SK-N-SH treated with all-trans-retinoic acid at 6 μM for 48 hours (cell line): ENCODE results near the gene EBF3.

ENCODE experiments used
- ATAC-seq: fragments of 200-7000 bp; cut with Tn5 transposase; 3 replicates; pipeline ENCODE4 v1.9.1; 2020; ENCODE audit warnings: mild to moderate bottlenecking, moderate library complexity
- ARNTL ChIP-seq: fragments of 450-650 bp; formaldehyde crosslinking; IDR thresholded peaks from 2 replicates; pipeline ENCODE4 v1.5.0; 2020; ENCODE audit warnings: low read depth, mild to moderate bottlenecking, moderate library complexity, borderline replicate concordance
- BACH2 ChIP-seq: fragments of 250-450 bp; sonication (Bioruptor Pico); IDR thresholded peaks from 2 replicates; pipeline ENCODE4 v1.9.0; 2021; ENCODE audit warnings: mild to moderate bottlenecking, borderline replicate concordance
- ESRRG ChIP-seq: fragments of 250-450 bp; sonication (Bioruptor Pico); IDR thresholded peaks from 2 replicates; pipeline ENCODE4 v1.6.1; 2021; ENCODE audit warnings: mild to moderate bottlenecking
- GLIS3 ChIP-seq: fragments of 250-450 bp; sonication (Bioruptor Pico); IDR thresholded peaks from 2 replicates; pipeline ENCODE4 v1.5.0; 2020; ENCODE audit warnings: mild to moderate bottlenecking, moderate library complexity
- ISL1 ChIP-seq: fragments of 250-450 bp; sonication (Bioruptor Pico); IDR thresholded peaks from 2 replicates; pipeline ENCODE4 v2.1.2; 2022; ENCODE audit warnings: mild to moderate bottlenecking, moderate library complexity
- OSR1 ChIP-seq: fragments of 250-450 bp; sonication (Bioruptor Pico); IDR thresholded peaks from 2 replicates; pipeline ENCODE4 v1.8.0; 2022; ENCODE audit warnings: moderate library complexity, mild to moderate bottlenecking, inconsistent platforms
- RARB ChIP-seq: fragments of 250-450 bp; sonication (Bioruptor Pico); IDR thresholded peaks from 2 replicates; pipeline ENCODE4 v1.8.0; 2021; ENCODE audit warnings: mild to moderate bottlenecking, moderate library complexity
- SNAI2 ChIP-seq: fragments of 250-450 bp; sonication (Bioruptor Pico); IDR thresholded peaks from 2 replicates; pipeline ENCODE4 v1.5.0; 2020; ENCODE audit warnings: mild to moderate bottlenecking, moderate library complexity
- TOX ChIP-seq: fragments of 250-450 bp; sonication (Bioruptor Pico); IDR thresholded peaks from 2 replicates; pipeline ENCODE4 v1.8.0; 2021; ENCODE audit warnings: mild to moderate bottlenecking, moderate library complexity, borderline replicate concordance
- ZC3H10 ChIP-seq: fragments of 250-450 bp; sonication (Bioruptor Pico); IDR thresholded peaks from 2 replicates; pipeline ENCODE4 v1.5.1; 2021; ENCODE audit warnings: mild to moderate bottlenecking, moderate library complexity
- ZFP3 ChIP-seq: fragments of 250-450 bp; sonication (Bioruptor Pico); IDR thresholded peaks from 2 replicates; pipeline ENCODE4 v1.5.0; 2020; ENCODE audit warnings: mild to moderate bottlenecking, moderate library complexity
- ZFP30 ChIP-seq: fragments of 450-650 bp; formaldehyde crosslinking; IDR thresholded peaks from 2 replicates; pipeline ENCODE4 v1.5.0; 2022; ENCODE audit warnings: mild to moderate bottlenecking, moderate library complexity
- ZNF565 ChIP-seq: fragments of 450-650 bp; formaldehyde crosslinking; conservative IDR thresholded peaks from 2 replicates; pipeline ENCODE4 v1.5.0; 2020; ENCODE audit warnings: low read depth, mild to moderate bottlenecking, moderate library complexity
- ZNF70 ChIP-seq: fragments of 450-650 bp; formaldehyde crosslinking; IDR thresholded peaks from 2 replicates; pipeline ENCODE4 v1.5.0; 2020; ENCODE audit warnings: mild to moderate bottlenecking, moderate library complexity
- ZNF8 ChIP-seq: fragments of 450-650 bp; formaldehyde crosslinking; IDR thresholded peaks from 2 replicates; pipeline ENCODE4 v1.5.0; 2020; ENCODE audit warnings: mild to moderate bottlenecking, moderate library complexity
- TF ChIP-seq, protein P1 (sequence below): fragments of 250-450 bp; sonication (Bioruptor Pico); IDR thresholded peaks from 2 replicates; pipeline ENCODE4 v1.8.0; 2021; ENCODE audit warnings: low read depth, mild to moderate bottlenecking, moderate library complexity, borderline replicate concordance
- TF ChIP-seq, protein P2 (sequence below): fragments of 250-450 bp; sonication (Bioruptor Pico); IDR thresholded peaks from 2 replicates; pipeline ENCODE4 v1.8.0; 2020; ENCODE audit warnings: mild to moderate bottlenecking, moderate library complexity, borderline replicate concordance
- TF ChIP-seq, protein P3 (sequence below): fragments of 250-450 bp; sonication (Bioruptor Pico); IDR thresholded peaks from 2 replicates; pipeline ENCODE4 v1.5.0; 2020; ENCODE audit warnings: mild to moderate bottlenecking, moderate library complexity
- TF ChIP-seq, protein P4 (sequence below): fragments of 250-450 bp; sonication (Bioruptor Pico); IDR thresholded peaks from 2 replicates; pipeline ENCODE4 v1.5.1; 2020; ENCODE audit warnings: low read depth, mild to moderate bottlenecking, moderate library complexity
- TF ChIP-seq, protein P5 (sequence below): fragments of 250-450 bp; sonication (Bioruptor Pico); IDR thresholded peaks from 2 replicates; pipeline ENCODE4 v1.5.1; 2021; ENCODE audit warnings: mild to moderate bottlenecking, moderate library complexity

EBF3 gene

DNA sequence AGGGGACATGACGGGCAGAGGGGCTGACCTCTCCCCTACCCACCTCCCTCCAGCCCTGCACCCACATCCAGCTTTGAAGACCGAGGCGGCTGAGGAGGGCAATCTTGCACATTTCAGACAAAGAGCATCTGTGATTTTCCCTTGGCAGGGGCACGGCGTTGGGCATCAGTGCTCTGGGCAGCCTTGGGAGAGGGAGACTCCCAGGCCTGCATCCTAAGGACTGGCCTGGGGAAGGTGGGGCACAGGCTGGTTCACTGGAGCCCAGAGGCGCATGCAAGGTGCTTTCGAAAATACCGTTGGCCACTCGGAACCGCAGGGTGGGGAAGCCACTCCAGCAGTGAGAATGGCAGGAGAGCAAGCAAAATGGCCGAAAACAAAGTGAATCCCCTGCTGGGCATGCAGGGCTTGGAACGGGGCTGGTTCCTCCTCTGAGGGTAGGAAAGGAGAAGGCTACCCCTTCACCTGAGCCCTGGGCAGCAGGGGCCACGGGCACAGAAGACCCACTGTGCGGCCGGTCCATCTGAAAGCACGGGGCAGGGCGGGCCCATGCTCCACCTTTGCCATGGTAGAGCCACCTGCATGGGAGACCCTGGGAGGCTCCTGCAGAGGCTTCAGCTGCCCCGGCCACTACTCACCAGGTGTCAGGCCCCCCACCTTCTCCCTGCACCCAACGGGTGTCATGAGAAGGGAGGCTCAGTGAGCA is 49.8 kb downstream of the EBF3 start:
- ATAC-seq, result no peak
- TF ChIP-seq, protein P1, sequence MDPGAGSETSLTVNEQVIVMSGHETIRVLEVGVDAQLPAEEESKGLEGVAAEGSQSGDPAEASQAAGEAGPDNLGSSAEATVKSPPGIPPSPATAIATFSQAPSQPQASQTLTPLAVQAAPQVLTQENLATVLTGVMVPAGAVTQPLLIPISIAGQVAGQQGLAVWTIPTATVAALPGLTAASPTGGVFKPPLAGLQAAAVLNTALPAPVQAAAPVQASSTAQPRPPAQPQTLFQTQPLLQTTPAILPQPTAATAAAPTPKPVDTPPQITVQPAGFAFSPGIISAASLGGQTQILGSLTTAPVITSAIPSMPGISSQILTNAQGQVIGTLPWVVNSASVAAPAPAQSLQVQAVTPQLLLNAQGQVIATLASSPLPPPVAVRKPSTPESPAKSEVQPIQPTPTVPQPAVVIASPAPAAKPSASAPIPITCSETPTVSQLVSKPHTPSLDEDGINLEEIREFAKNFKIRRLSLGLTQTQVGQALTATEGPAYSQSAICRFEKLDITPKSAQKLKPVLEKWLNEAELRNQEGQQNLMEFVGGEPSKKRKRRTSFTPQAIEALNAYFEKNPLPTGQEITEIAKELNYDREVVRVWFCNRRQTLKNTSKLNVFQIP, result no peak
- TF ChIP-seq, protein P2, sequence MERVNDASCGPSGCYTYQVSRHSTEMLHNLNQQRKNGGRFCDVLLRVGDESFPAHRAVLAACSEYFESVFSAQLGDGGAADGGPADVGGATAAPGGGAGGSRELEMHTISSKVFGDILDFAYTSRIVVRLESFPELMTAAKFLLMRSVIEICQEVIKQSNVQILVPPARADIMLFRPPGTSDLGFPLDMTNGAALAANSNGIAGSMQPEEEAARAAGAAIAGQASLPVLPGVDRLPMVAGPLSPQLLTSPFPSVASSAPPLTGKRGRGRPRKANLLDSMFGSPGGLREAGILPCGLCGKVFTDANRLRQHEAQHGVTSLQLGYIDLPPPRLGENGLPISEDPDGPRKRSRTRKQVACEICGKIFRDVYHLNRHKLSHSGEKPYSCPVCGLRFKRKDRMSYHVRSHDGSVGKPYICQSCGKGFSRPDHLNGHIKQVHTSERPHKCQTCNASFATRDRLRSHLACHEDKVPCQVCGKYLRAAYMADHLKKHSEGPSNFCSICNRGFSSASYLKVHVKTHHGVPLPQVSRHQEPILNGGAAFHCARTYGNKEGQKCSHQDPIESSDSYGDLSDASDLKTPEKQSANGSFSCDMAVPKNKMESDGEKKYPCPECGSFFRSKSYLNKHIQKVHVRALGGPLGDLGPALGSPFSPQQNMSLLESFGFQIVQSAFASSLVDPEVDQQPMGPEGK (CRISPR knock-in tag), result no peak
- TF ChIP-seq ISL1 (CRISPR knock-in tag) (no peak), RARB (no peak), OSR1 (no peak), ZC3H10 (CRISPR knock-in tag) (no peak), ZNF8 (CRISPR knock-in tag) (no peak), SNAI2 (CRISPR knock-in tag) (no peak)
- TF ChIP-seq, protein P3, sequence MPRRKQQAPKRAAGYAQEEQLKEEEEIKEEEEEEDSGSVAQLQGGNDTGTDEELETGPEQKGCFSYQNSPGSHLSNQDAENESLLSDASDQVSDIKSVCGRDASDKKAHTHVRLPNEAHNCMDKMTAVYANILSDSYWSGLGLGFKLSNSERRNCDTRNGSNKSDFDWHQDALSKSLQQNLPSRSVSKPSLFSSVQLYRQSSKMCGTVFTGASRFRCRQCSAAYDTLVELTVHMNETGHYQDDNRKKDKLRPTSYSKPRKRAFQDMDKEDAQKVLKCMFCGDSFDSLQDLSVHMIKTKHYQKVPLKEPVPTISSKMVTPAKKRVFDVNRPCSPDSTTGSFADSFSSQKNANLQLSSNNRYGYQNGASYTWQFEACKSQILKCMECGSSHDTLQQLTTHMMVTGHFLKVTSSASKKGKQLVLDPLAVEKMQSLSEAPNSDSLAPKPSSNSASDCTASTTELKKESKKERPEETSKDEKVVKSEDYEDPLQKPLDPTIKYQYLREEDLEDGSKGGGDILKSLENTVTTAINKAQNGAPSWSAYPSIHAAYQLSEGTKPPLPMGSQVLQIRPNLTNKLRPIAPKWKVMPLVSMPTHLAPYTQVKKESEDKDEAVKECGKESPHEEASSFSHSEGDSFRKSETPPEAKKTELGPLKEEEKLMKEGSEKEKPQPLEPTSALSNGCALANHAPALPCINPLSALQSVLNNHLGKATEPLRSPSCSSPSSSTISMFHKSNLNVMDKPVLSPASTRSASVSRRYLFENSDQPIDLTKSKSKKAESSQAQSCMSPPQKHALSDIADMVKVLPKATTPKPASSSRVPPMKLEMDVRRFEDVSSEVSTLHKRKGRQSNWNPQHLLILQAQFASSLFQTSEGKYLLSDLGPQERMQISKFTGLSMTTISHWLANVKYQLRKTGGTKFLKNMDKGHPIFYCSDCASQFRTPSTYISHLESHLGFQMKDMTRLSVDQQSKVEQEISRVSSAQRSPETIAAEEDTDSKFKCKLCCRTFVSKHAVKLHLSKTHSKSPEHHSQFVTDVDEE (CRISPR knock-in tag), result no peak
- TF ChIP-seq, protein P4, sequence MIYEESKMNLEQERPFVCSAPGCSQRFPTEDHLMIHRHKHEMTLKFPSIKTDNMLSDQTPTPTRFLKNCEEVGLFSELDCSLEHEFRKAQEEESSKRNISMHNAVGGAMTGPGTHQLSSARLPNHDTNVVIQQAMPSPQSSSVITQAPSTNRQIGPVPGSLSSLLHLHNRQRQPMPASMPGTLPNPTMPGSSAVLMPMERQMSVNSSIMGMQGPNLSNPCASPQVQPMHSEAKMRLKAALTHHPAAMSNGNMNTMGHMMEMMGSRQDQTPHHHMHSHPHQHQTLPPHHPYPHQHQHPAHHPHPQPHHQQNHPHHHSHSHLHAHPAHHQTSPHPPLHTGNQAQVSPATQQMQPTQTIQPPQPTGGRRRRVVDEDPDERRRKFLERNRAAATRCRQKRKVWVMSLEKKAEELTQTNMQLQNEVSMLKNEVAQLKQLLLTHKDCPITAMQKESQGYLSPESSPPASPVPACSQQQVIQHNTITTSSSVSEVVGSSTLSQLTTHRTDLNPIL (CRISPR knock-in tag), result no peak

DNA sequence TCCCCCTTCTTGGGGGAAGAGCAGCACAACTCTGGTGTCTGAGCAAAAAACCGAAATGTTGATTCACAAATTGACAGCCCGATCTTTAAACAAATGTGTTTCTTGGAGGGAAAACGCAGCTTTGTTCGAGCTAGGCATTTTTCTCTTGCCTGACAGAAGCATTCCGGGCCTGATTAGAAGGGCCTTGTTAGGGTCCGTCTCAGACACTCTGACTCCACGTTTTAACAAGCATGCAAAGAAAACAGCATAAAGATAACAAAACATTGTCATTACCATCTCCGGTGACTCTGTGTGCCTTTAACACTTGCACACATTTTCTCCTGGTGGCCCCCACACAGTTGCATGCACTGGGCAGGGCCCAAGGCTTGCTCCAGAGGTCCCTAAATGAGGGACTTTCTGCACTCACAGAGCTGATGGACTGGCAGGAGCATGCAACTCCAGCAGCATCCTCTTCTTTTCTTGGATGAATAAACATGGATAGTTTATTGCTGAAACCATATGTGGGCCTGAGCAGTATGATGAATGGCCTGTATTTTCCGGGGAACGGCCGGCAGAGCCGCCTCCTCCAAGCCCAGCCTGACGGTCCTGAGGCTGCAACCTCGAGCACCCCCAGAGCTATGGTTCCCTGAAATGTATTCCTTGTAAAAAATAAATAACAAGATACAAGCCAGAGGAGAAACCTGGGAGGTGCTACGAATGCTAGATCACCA is 50.9 kb downstream of the EBF3 start:
- ATAC-seq, result no peak
- TF ChIP-seq TOX (CRISPR knock-in tag) (no peak), RARB (no peak), ISL1 (CRISPR knock-in tag) (no peak), ZNF565 (CRISPR knock-in tag) (no peak), ZC3H10 (CRISPR knock-in tag) (no peak), ESRRG (CRISPR knock-in tag) (no peak), GLIS3 (no peak), ARNTL (CRISPR knock-in tag) (no peak), ZNF8 (CRISPR knock-in tag) (no peak), ZFP30 (CRISPR knock-in tag) (no peak), ZNF70 (CRISPR knock-in tag) (no peak), BACH2 (CRISPR knock-in tag) (no peak), ZFP3 (CRISPR knock-in tag) (no peak)
- TF ChIP-seq, protein P3 (CRISPR knock-in tag), result no peak
- TF ChIP-seq, protein P4 (CRISPR knock-in tag), result no peak
- TF ChIP-seq, protein P1, result no peak
- TF ChIP-seq, protein P2 (CRISPR knock-in tag), result no peak
- TF ChIP-seq, protein P5, sequence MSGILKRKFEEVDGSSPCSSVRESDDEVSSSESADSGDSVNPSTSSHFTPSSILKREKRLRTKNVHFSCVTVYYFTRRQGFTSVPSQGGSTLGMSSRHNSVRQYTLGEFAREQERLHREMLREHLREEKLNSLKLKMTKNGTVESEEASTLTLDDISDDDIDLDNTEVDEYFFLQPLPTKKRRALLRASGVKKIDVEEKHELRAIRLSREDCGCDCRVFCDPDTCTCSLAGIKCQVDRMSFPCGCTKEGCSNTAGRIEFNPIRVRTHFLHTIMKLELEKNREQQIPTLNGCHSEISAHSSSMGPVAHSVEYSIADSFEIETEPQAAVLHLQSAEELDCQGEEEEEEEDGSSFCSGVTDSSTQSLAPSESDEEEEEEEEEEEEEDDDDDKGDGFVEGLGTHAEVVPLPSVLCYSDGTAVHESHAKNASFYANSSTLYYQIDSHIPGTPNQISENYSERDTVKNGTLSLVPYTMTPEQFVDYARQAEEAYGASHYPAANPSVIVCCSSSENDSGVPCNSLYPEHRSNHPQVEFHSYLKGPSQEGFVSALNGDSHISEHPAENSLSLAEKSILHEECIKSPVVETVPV, result no peak
